CD8-positive, alpha-beta memory T cell (primary cell): ENCODE measurements around the gene MYO5B. TPM values are rescaled to one million over a fixed set of nuclear protein-coding genes. Genes with fewer than 3 reads are reported as not detected.

Experiments used
- CTCF ChIA-PET: fragments of 350-600 bp; sonication (Branson Sonifier 250); formaldehyde crosslinking; loops from one replicate; lab custom pipeline; 2021; ENCODE audit warnings: antibody characterized with exemption; lab: Charles Lee
- POLR2A ChIA-PET: fragments of 350-600 bp; sonication (Branson Sonifier 250); formaldehyde crosslinking; loops from one replicate; lab custom pipeline; 2021; ENCODE audit warnings: antibody characterized with exemption; lab: Charles Lee
- DNase-seq, 5 donors: peaks; one replicate each; pipeline versions ENCODE4 v3.0.0 to v3.0.0-alpha.2; 2020 to 2022; ENCODE audit warnings: mixed read lengths in 1 of 5
- H3K27ac ChIP-seq: one replicate; pipeline ENCODE4 v1.7.0; 2013; ENCODE audit warnings: low read depth, mild to moderate bottlenecking, low read length, moderate library complexity
- H3K27me3 ChIP-seq: 2 replicates; pipeline ENCODE4 v1.7.0; 2013; ENCODE audit warnings: low read length, mild to moderate bottlenecking; ENCODE audit not compliant: insufficient read depth, poor library complexity, severe bottlenecking
- H3K36me3 ChIP-seq: 2 replicates; pipeline ENCODE4 v1.7.0; 2013; ENCODE audit warnings: mild to moderate bottlenecking, low read length, moderate library complexity; ENCODE audit not compliant: insufficient read depth
- H3K4me1 ChIP-seq: 2 replicates; pipeline ENCODE4 v1.7.0; 2013; ENCODE audit warnings: mild to moderate bottlenecking, low read length, moderate library complexity; ENCODE audit not compliant: insufficient read depth
- H3K4me3 ChIP-seq: 2 replicates; pipeline ENCODE4 v1.7.0; 2013; ENCODE audit warnings: mild to moderate bottlenecking, low read length
- H3K9me3 ChIP-seq: 2 replicates; pipeline ENCODE4 v1.7.0; 2013; ENCODE audit warnings: mild to moderate bottlenecking, low read length
- H3K27ac Mint-ChIP-seq, 8 donors: one replicate each; pipeline ENCODE4 v1.8.0; 2020 to 2021; ENCODE audit warnings: mixed read lengths in 8 of 8, mild to moderate bottlenecking in 6 of 8, inconsistent platforms in 3 of 8, moderate library complexity in 3 of 8
- H3K27me3 Mint-ChIP-seq, 2 donors: one replicate each; pipeline ENCODE4 v1.8.0; 2020 to 2021; ENCODE audit warnings: mixed read lengths in 2 of 2, mild to moderate bottlenecking in 1 of 2, moderate library complexity in 1 of 2
- H3K36me3 Mint-ChIP-seq, 3 donors: one replicate each; pipeline ENCODE4 v1.8.0; 2020 to 2021; ENCODE audit warnings: mixed read lengths in 3 of 3, inconsistent platforms in 1 of 3, mild to moderate bottlenecking in 1 of 3
- H3K4me1 Mint-ChIP-seq, 3 donors: one replicate each; pipeline ENCODE4 v1.8.0; 2020 to 2021; ENCODE audit warnings: mixed read lengths in 3 of 3, inconsistent platforms in 1 of 3, mild to moderate bottlenecking in 1 of 3
- H3K4me3 Mint-ChIP-seq, 7 donors: one replicate each; pipeline ENCODE4 v1.8.0; 2020 to 2021; ENCODE audit warnings: mixed read lengths in 7 of 7, mild to moderate bottlenecking in 6 of 7, moderate library complexity in 4 of 7, inconsistent platforms in 2 of 7
- H3K9me3 Mint-ChIP-seq, 5 donors: one replicate each; pipeline ENCODE4 v1.8.0; 2020 to 2022; ENCODE audit warnings: mixed read lengths in 5 of 5, mild to moderate bottlenecking in 3 of 5, moderate library complexity in 2 of 5, inconsistent platforms in 1 of 5
- polyA plus RNA-seq: library from polyadenylated mRNA; unstranded; fragments of 300-500 nt; fragmentation: Illumina TruSeq; gene quantifications from one replicate; pipeline ENCODE4 v1.2.3, GENCODE V29; 2021
- total RNA-seq, 2 experiments: library from RNA; stranded (reverse); gene quantifications; one replicate each; pipeline ENCODE4 v1.2.3, GENCODE V29; 2021

The MYO5B gene
- total and polyA plus RNA-seq, 3 experiments from 2014 or later = 0.07 to 0.11 TPM; not detected in 1

- ChIA-PET POLR2A (no interaction called here), CTCF (interaction anchor here (1.0 kb wide), 1 partner anchor 27 kb away, joined by 3 read pairs; no protein-coding TSS in a partner anchor)
- peak overlapping the region; percentile 17 for H3K4me3 ChIP-seq
- Mint-ChIP-seq H3K36me3 (peaks cover 0 to 2% (median under 1%) of the 10 kb centered on the region in 3 donors), H3K9me3 (no peaks in the 10 kb centered on the region), H3K27ac (peak overlapping the region in 4 of 8 donors; percentile 0 to 70 (median 66)), H3K27me3 (peaks cover 13 to 32% of the 10 kb centered on the region in 2 donors), H3K4me1 (peaks cover 13 to 17% (median 16%) of the 10 kb centered on the region in 3 donors), H3K4me3 (peak overlapping the region in 6 of 7 donors; percentile 34 to 68 (median 61))
- no peaks in the 10 kb centered on the region for H3K36me3 ChIP-seq
- no peak overlapping the region for H3K27ac ChIP-seq
- H3K27me3 ChIP-seq = no peaks in the 10 kb centered on the region
- DNase-seq = peak in 2 of 5 donors; percentile 36 to 56
- H3K4me1 ChIP-seq = peaks cover 25% of the 10 kb centered on the region
- no peaks in the 10 kb centered on the region for H3K9me3 ChIP-seq
These were observed 245.0 kb downstream of the MYO5B start for GRCh38 chr18:49949951-49950395.

GRCh38 chr18:49948975-49949374 is 246.0 kb downstream of the MYO5B start:
- H3K4me1 ChIP-seq = peaks cover 25% of the 10 kb centered on the region
- H3K27me3 ChIP-seq = no peaks in the 10 kb centered on the region
- H3K27ac ChIP-seq = no peak overlapping the region
- peaks cover 0 to 4% (median 3%) of the 10 kb centered on the region in 3 donors for H3K36me3 Mint-ChIP-seq
- no peaks in the 10 kb centered on the region for H3K36me3 ChIP-seq
- no peaks in the 10 kb centered on the region for H3K9me3 ChIP-seq
- H3K4me1 Mint-ChIP-seq = peaks cover 15 to 21% (median 16%) of the 10 kb centered on the region in 3 donors
- H3K4me3 ChIP-seq = no peak overlapping the region
- no peak overlapping the region for H3K4me3 Mint-ChIP-seq
- no peaks in the 10 kb centered on the region for H3K9me3 Mint-ChIP-seq
- ChIA-PET POLR2A (no interaction called here), CTCF (interaction anchor here (1.0 kb wide), 1 partner anchor 26 kb away, joined by 3 read pairs; no protein-coding TSS in a partner anchor)
- H3K27ac Mint-ChIP-seq = no peak overlapping the region
- peaks cover 12 to 29% of the 10 kb centered on the region in 2 donors for H3K27me3 Mint-ChIP-seq
- DNase-seq = no peak

GRCh38 chr18:49944663-49945062 is 250.3 kb downstream of the MYO5B start:
- POLR2A ChIA-PET = no interaction called here
- no peaks in the 10 kb centered on the region for H3K36me3 ChIP-seq
- no peaks in the 10 kb centered on the region for H3K27me3 ChIP-seq
- H3K9me3 ChIP-seq = no peaks in the 10 kb centered on the region
- no peak overlapping the region for H3K4me3 ChIP-seq
- Mint-ChIP-seq H3K27ac (no peak overlapping the region), H3K27me3 (peaks cover 8 to 19% of the 10 kb centered on the region in 2 donors), H3K9me3 (peaks cover 0 to 2% (median 0%) of the 10 kb centered on the region in 5 donors), H3K4me1 (peaks cover 2 to 7% (median 3%) of the 10 kb centered on the region in 3 donors), H3K36me3 (peaks cover 0 to 8% (median 3%) of the 10 kb centered on the region in 3 donors), H3K4me3 (no peak overlapping the region)
- H3K27ac ChIP-seq = no peak overlapping the region
- DNase-seq = no peak
- CTCF ChIA-PET = no interaction called here
- peaks cover 11% of the 10 kb centered on the region for H3K4me1 ChIP-seq

- Mint-ChIP-seq H3K27me3 (peaks cover 4 to 20% of the 10 kb centered on the region in 2 donors), H3K9me3 (peaks cover 0 to 2% (median 0%) of the 10 kb centered on the region in 5 donors), H3K27ac (no peak overlapping the region), H3K4me3 (no peak overlapping the region), H3K4me1 (no peaks in the 10 kb centered on the region), H3K36me3 (peaks cover 0 to 4% (median 0%) of the 10 kb centered on the region in 3 donors)
- POLR2A ChIA-PET = no interaction called here
- Histone ChIP-seq H3K4me3 (no peak overlapping the region), H3K36me3 (no peaks in the 10 kb centered on the region), H3K9me3 (no peaks in the 10 kb centered on the region), H3K27ac (no peak overlapping the region), H3K4me1 (no peaks in the 10 kb centered on the region), H3K27me3 (no peaks in the 10 kb centered on the region)
- no peak for DNase-seq
- CTCF ChIA-PET = no interaction called here
These were observed 258.1 kb downstream of the MYO5B start for GRCh38 chr18:49936821-49937220.

- DNase-seq = no peak
- Mint-ChIP-seq H3K36me3 (no peaks in the 10 kb centered on the region), H3K27ac (peak overlapping the region in 1 of 8 donors; percentile 8), H3K9me3 (peaks cover 0 to 2% (median 0%) of the 10 kb centered on the region in 5 donors), H3K27me3 (peaks cover 7 to 14% of the 10 kb centered on the region in 2 donors), H3K4me1 (no peaks in the 10 kb centered on the region), H3K4me3 (no peak overlapping the region)
- Histone ChIP-seq H3K36me3 (no peaks in the 10 kb centered on the region), H3K4me1 (no peaks in the 10 kb centered on the region), H3K27me3 (no peaks in the 10 kb centered on the region), H3K4me3 (no peak overlapping the region), H3K27ac (no peak overlapping the region), H3K9me3 (no peaks in the 10 kb centered on the region)
- CTCF ChIA-PET = no interaction called here
- POLR2A ChIA-PET = no interaction called here
These were observed 259.7 kb downstream of the MYO5B start for GRCh38 chr18:49935215-49935614.

- H3K36me3 Mint-ChIP-seq = no peaks in the 10 kb centered on the region
- Histone ChIP-seq H3K9me3 (no peaks in the 10 kb centered on the region), H3K27me3 (no peaks in the 10 kb centered on the region), H3K27ac (no peak overlapping the region), H3K4me3 (no peak overlapping the region), H3K36me3 (no peaks in the 10 kb centered on the region), H3K4me1 (no peaks in the 10 kb centered on the region)
- no peaks in the 10 kb centered on the region for H3K4me1 Mint-ChIP-seq
- POLR2A ChIA-PET = no interaction called here
- H3K9me3 Mint-ChIP-seq = peaks cover 0 to 2% (median 0%) of the 10 kb centered on the region in 5 donors
- no peak overlapping the region for H3K27ac Mint-ChIP-seq
- peaks cover 7 to 14% of the 10 kb centered on the region in 2 donors for H3K27me3 Mint-ChIP-seq
- DNase-seq = no peak
- no peak overlapping the region for H3K4me3 Mint-ChIP-seq
- CTCF ChIA-PET = no interaction called here
These were observed 260.5 kb downstream of the MYO5B start for GRCh38 chr18:49934457-49934856.

GRCh38 chr18:49933530-49934128 is 261.3 kb downstream of the MYO5B start:
- Mint-ChIP-seq H3K9me3 (peaks cover 0 to 2% (median 0%) of the 10 kb centered on the region in 5 donors), H3K27me3 (peaks cover 7 to 13% of the 10 kb centered on the region in 2 donors), H3K36me3 (no peaks in the 10 kb centered on the region), H3K4me3 (no peak overlapping the region), H3K4me1 (no peaks in the 10 kb centered on the region), H3K27ac (no peak overlapping the region)
- ChIA-PET CTCF (no interaction called here), POLR2A (no interaction called here)
- Histone ChIP-seq H3K9me3 (no peaks in the 10 kb centered on the region), H3K36me3 (no peaks in the 10 kb centered on the region), H3K27me3 (no peaks in the 10 kb centered on the region), H3K4me1 (no peaks in the 10 kb centered on the region), H3K4me3 (no peak overlapping the region), H3K27ac (no peak overlapping the region)
- no peak for DNase-seq

- ChIA-PET POLR2A (no interaction called here), CTCF (interaction anchor here (1.3 kb wide), 1 partner anchor 10 kb away, joined by 3 read pairs; no protein-coding TSS in a partner anchor)
- H3K36me3 ChIP-seq = no peaks in the 10 kb centered on the region
These were observed 263.2 kb downstream of the MYO5B start for GRCh38 chr18:49931760-49932159.

More at GRCh38 chr18:49931760-49932159, 263.2 kb downstream of the MYO5B start:
- H3K27ac ChIP-seq = no peak overlapping the region
- peaks cover 18 to 28% of the 10 kb centered on the region in 2 donors for H3K27me3 Mint-ChIP-seq
- no peaks in the 10 kb centered on the region for H3K36me3 Mint-ChIP-seq
- no peaks in the 10 kb centered on the region for H3K4me1 ChIP-seq
- H3K27ac Mint-ChIP-seq = no peak overlapping the region
- peaks cover 0 to 2% (median 0%) of the 10 kb centered on the region in 5 donors for H3K9me3 Mint-ChIP-seq
- H3K4me3 Mint-ChIP-seq = no peak overlapping the region
- H3K4me1 Mint-ChIP-seq = no peaks in the 10 kb centered on the region
- no peaks in the 10 kb centered on the region for H3K27me3 ChIP-seq
- no peak for DNase-seq
- no peak overlapping the region for H3K4me3 ChIP-seq
- H3K9me3 ChIP-seq = no peaks in the 10 kb centered on the region
